Measurements from ENCODE around the gene SDK1. TPM values are rescaled to one million over a fixed set of nuclear protein-coding genes. Genes with fewer than 3 reads are reported as not detected.

The SDK1 gene
- total and polyA plus RNA-seq, 2 donors (not counting 3 experiments of a cell fraction or from before 2014, with no cell fraction given) = 1.6 to 3.9 TPM

GRCh38 chr7:3915337-3915878 is 614.4 kb downstream of the SDK1 start:
- H3K36me3 ChIP-seq (ENCODE audit: control insufficient read depth in 2 of 2, extremely low read depth in 1 of 2, insufficient read depth in 2 of 2, low read length in 2 of 2) = no peaks in the 10 kb centered on the region
- peak overlapping the region; percentile 57 for H3K4me2 ChIP-seq (ENCODE audit: insufficient read depth, low read length)
- DNase-seq (ENCODE audit: low read depth, low spot score) (no peak), FAIRE-seq (no peak)
- H3K27me3 ChIP-seq (ENCODE audit: control insufficient read depth in 2 of 2, insufficient read depth in 2 of 2, low read length in 2 of 2) = no peaks in the 10 kb centered on the region
- dilution Hi-C loops (cut with MboI; ENCODE audit: extremely low pct_ligation_motif_present, low sequenced_read_pairs) (no loop called here), intact Hi-C loops (cut with micrococcal nuclease) (no loop called here)
- no peaks in the 10 kb centered on the region for H3K9me3 ChIP-seq (replicated peaks; ENCODE audit: control insufficient read depth, insufficient read depth, low read length)
- H3K9me1 ChIP-seq (replicated peaks; ENCODE audit: control insufficient read depth, extremely low read depth, insufficient read depth, low read length) = no peaks in the 10 kb centered on the region
- TF ChIP-seq MYC (IDR thresholded peaks at IDR 0.05; ENCODE audit: low read depth, low read length) (no peak), JUN (IDR thresholded peaks at IDR 0.05; ENCODE audit: borderline replicate concordance, insufficient read depth, insufficient read length, low read depth) (no peak), POLR2AphosphoS5 (IDR thresholded peaks at IDR 0.05; ENCODE audit: insufficient read depth, low read depth, low read length) (no peak)
- no TSS peak for BruUV-seq (replicated peaks)
- ChIA-PET POLR2A (no interaction called here), CTCF (no interaction called here)
- peaks cover 17% of the 10 kb centered on the region for H3K4me1 ChIP-seq (ENCODE audit: control insufficient read depth, extremely low read depth, insufficient read depth, low read length)
- H3K79me2 ChIP-seq (ENCODE audit: control insufficient read depth, insufficient read depth, low read length) = no peaks in the 10 kb centered on the region
- H3K4me3 ChIP-seq (replicated peaks in 1 of 3; ENCODE audit: insufficient read depth in 1 of 3, low read depth in 1 of 3, low read length in 3 of 3) = no peak overlapping the region
- peak overlapping the region; percentile 75 for H3K27ac ChIP-seq (ENCODE audit: insufficient read depth, low read depth, low read length)
- H3K9ac ChIP-seq (replicated peaks; ENCODE audit: extremely low read depth, insufficient read depth, low read length) = peak overlapping the region; percentile 19
- H4K20me1 ChIP-seq (replicated peaks; ENCODE audit: control insufficient read depth, extremely low read depth, insufficient read depth, low read length) = no peaks in the 10 kb centered on the region
- no peak overlapping the region for H2AFZ ChIP-seq (ENCODE audit: low read depth, low read length)

- ChIA-PET POLR2A (no interaction called here), CTCF (no interaction called here)
- H3K4me1 ChIP-seq (ENCODE audit: control insufficient read depth, extremely low read depth, insufficient read depth, low read length) = peaks cover 17% of the 10 kb centered on the region
- H3K9me1 ChIP-seq (replicated peaks; ENCODE audit: control insufficient read depth, extremely low read depth, insufficient read depth, low read length) = no peaks in the 10 kb centered on the region
- DNase-seq (ENCODE audit: low read depth, low spot score) = peak; percentile 76
- intact Hi-C loops (cut with micrococcal nuclease) (no loop called here), dilution Hi-C loops (cut with MboI; ENCODE audit: extremely low pct_ligation_motif_present, low sequenced_read_pairs) (no loop called here)
- peak overlapping the region; percentile 75 for H3K27ac ChIP-seq (ENCODE audit: insufficient read depth, low read depth, low read length)
- H3K9me3 ChIP-seq (replicated peaks; ENCODE audit: control insufficient read depth, insufficient read depth, low read length) = no peaks in the 10 kb centered on the region
- peak overlapping the region; percentile 20 for H2AFZ ChIP-seq (ENCODE audit: low read depth, low read length)
- H3K9ac ChIP-seq (replicated peaks; ENCODE audit: extremely low read depth, insufficient read depth, low read length) = peak overlapping the region; percentile 19
- TF ChIP-seq MYC (IDR thresholded peaks at IDR 0.05; ENCODE audit: low read depth, low read length) (no peak), MAX (IDR thresholded peaks at IDR 0.05; ENCODE audit: insufficient read depth, insufficient read length) (no peak), FOS (IDR thresholded peaks at IDR 0.05; ENCODE audit: borderline replicate concordance, insufficient read depth, low read length) (peak; percentile 83), POLR2A (IDR thresholded peaks at IDR 0.05; ENCODE audit: low read depth, low read length) (no peak), JUN (IDR thresholded peaks at IDR 0.05; ENCODE audit: borderline replicate concordance, insufficient read depth, insufficient read length, low read depth) (peak; percentile 40), EZH2 (IDR thresholded peaks at IDR 0.05; ENCODE audit: borderline replicate concordance, low read depth, low read length, severe bottlenecking) (no peak), CTCF (IDR thresholded peaks at IDR 0.05; ENCODE audit: extremely low read depth in 1 of 2, insufficient read depth in 1 of 2, low read depth in 1 of 2, low read length in 2 of 2) (no peak), GATA2 (IDR thresholded peaks at IDR 0.05; ENCODE audit: insufficient read depth, insufficient read length, low read depth, low read length) (no peak), POLR2AphosphoS5 (IDR thresholded peaks at IDR 0.05; ENCODE audit: insufficient read depth, low read depth, low read length) (no peak)
- no peak overlapping the region for H3K4me3 ChIP-seq (replicated peaks in 1 of 3; ENCODE audit: insufficient read depth in 1 of 3, low read depth in 1 of 3, low read length in 3 of 3)
- no peaks in the 10 kb centered on the region for H3K27me3 ChIP-seq (ENCODE audit: control insufficient read depth in 2 of 2, insufficient read depth in 2 of 2, low read length in 2 of 2)
- H3K79me2 ChIP-seq (ENCODE audit: control insufficient read depth, insufficient read depth, low read length) = no peaks in the 10 kb centered on the region
- H3K4me2 ChIP-seq (ENCODE audit: insufficient read depth, low read length) = peak overlapping the region; percentile 57
- peak; percentile 95 for FAIRE-seq
- H3K36me3 ChIP-seq (ENCODE audit: control insufficient read depth in 2 of 2, extremely low read depth in 1 of 2, insufficient read depth in 2 of 2, low read length in 2 of 2) = no peaks in the 10 kb centered on the region
- no TSS peak for BruUV-seq (replicated peaks)
- no peaks in the 10 kb centered on the region for H4K20me1 ChIP-seq (replicated peaks; ENCODE audit: control insufficient read depth, extremely low read depth, insufficient read depth, low read length)
These were observed 615.1 kb downstream of the SDK1 start for GRCh38 chr7:3916146-3916545.

Data from endothelial cell of umbilical vein (primary cell).